Glomerular endothelial cell (primary cell): Measurements from ENCODE around the gene SLIT1. TPM values are rescaled to one million over a fixed set of nuclear protein-coding genes. Genes with fewer than 3 reads are reported as not detected.

ENCODE experiments used
- DNase-seq: peaks from one replicate; pipeline ENCODE4 v3.0.0-alpha.2; 2011; ENCODE audit warnings: low read depth, low spot score; ENCODE audit errors: extremely low read depth
- total RNA-seq: library from RNA; depleted of rRNA; stranded (reverse); fragments of >200 nt; gene quantifications from 2 replicates; pipeline ENCODE4 v1.2.3, GENCODE V29; 2015

The SLIT1 gene
- total RNA-seq, 1 donor from 2014 or later = not detected

DNA sequence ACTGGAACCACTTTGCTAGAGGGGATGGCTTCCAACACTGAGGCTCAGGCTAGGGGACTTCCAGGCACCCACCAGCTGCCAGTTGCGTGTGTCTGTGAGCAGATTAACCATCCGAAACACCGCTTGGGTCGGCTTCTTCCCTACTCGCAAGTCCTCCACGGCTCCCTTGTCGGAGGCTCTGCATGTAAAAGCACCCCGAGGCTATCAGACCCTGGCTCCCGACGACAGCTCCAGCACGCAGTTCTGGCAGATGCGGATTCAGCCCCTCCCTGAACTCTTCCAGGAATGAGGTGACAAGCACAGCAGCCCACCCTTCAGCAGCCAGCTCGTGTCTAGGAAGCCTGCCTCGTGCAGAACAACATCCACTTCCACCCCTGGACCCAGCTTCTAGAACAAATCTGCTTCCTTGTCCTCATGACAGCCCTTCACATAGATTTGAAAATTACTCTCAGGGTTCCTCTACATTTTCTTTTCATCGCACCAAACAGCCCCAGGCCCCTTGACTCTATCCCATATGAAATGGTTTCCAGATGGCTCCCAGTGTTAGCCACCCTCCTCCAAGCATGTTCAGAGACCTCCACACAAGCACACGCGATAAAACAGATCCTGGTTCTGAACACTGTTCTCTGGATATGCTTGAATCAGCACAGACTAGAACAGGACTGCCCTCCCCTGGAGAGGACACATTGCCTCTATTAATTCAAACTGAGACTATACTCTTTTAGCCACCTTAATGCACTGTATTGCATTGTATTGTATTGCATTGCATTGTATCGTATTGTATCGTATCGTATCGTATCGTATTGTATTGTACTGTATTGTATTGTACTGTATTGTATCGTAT, 44.6 kb downstream of the SLIT1 start:
- DNase-seq = no peak

DNA sequence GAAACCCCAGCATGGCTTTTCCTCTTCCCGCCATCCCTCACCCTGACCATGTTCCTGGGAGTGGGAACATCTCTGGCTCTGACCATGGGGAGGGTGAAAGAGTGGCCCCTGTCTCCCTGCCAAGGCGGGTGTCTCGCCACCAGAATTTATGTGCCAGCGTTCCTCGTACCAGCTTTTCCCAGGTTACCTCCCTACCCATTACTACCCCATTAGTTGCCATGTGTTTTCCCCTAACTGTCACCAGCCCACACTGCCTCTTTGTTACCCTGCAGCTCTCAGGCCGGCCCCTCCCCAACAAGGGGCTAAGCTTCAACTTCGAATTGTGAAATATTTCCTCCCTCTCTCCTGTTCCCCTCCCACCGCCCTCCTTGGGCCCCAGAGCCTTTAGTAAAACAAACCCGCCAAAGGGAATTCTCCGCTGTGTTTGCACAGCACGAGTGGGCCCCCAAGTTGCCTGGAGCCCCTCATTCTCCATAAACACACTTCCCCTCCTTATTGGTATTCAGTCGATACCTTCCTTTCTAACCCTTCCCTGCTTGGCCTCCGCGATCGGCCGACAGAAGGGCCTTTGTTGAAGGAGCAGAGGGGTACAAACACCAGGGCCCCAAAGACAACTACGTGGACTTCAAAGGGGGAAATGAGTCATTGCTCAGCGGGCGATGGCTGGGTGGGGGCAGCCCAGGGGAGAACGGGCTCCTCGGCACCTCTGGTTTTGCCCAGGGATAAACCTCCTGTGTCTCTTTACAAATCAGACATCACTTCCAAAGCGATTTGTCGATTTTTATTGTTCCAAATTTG, 45.5 kb downstream of the SLIT1 start:
- DNase-seq = no peak

DNA sequence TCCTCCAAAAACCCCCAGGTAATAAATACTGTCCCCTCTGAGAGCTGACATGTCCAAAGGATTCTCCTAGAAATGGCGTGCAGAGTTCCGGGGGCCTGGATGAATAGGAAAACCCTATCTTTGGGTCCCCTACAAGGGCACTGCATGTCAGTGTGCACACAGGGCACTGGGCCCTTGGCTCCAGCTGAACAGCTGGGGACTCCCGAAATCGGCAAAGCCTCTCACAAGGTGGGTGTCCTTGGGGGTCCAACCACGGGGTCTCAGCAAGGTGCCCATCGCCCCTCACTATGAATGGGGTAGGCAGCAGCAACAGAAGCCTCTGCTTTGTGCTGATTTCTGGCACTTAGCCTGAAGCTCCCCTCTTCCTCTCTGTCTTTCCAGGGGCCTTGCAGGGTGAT, 46.1 kb downstream of the SLIT1 start:
- no peak for DNase-seq

DNA sequence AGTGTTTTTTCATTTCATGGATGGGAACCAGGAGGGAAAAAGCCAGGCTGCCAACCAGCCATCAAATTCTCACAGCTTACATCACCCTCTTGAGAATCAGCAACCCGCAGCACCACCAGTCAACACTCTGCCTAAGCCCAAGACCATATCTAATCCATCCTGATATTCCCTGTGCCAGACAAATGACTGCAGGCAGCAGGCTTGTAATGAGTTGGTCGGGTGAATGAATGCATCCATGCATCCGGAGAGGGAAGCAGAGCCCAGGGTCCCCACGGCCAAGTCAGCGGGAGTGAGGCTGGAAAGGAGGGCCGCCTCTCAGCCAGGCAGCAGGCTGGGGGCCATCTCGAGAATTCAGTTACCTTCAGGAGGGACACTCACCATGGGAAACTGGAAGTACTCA, 46.9 kb downstream of the SLIT1 start:
- no peak for DNase-seq

DNA sequence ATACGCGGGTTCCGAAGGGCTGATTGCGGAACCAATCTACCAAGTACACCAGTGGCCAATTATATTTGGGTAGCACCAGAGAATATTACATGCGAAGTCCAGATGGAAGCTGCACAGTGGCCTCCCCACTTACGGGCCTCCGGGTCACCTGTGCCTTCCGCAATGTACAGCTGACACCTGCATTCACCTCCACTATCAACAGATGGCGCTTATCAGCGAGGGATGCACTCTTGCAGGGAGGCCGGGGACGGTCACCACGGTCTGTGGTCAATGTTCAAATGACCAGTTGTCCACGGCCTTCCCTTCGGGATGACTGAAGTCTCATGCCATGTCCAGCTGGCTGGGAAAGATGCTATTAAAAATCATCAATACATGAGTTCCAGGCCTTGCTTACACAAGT, 47.6 kb downstream of the SLIT1 start:
- DNase-seq = no peak

DNA sequence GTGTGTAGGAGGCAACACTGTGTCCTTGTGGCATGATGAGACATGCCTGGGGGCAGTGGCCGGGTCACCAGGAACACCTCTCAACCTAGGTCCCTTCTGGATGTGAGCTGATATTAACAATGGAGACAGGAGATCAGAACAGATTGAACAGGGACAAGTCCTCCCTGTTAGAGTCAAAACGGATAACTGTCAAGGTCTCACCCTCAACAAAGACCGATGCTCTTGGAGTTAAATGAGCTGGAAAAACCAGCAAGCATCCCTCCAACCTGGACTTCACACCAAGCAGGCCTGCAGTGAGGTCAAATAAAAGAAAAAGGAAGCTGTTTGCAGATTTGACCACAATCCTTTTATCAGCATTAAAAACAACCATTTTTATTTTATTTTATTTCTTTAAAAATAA, 49.0 kb downstream of the SLIT1 start:
- no peak for DNase-seq

DNA sequence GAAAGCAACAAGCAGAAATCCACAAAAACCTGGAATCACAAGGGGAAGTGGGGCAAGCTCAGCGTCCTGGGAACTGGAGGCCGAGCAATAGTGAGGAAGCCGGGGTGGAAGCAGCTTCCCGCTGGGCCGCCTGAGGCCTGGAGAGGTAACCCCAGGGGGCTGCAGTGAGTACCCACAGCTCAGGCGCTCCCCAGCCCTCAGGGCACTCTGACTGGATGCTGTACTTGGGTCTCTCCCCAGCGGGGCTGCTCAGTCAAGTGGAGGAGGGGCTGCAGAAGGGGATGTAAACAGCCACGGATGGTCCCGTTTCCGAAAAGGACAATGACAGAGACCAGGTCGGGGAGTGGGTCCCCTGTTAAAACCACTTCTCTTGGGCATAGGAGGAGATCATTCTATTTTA, 50.3 kb downstream of the SLIT1 start:
- DNase-seq = no peak

DNA sequence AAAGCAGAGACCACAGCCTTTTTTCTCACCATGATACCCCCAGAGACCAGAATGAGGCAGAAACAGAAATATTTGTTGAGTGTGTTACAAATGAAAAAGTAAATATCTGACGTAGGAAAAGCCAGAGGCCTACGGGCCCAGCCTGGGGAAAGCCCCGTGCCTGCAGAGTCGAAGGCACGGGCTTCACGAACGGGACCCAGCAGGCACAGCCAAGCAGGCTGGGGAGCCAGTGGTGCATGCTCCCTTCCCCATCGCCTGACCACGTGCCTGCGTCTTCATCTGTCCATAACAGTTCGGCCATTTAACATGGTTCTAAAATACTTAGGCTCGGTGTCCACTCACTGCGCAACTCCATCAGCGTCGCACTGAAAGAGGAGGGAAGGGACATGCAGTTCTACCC, 50.8 kb downstream of the SLIT1 start:
- no peak for DNase-seq

DNA sequence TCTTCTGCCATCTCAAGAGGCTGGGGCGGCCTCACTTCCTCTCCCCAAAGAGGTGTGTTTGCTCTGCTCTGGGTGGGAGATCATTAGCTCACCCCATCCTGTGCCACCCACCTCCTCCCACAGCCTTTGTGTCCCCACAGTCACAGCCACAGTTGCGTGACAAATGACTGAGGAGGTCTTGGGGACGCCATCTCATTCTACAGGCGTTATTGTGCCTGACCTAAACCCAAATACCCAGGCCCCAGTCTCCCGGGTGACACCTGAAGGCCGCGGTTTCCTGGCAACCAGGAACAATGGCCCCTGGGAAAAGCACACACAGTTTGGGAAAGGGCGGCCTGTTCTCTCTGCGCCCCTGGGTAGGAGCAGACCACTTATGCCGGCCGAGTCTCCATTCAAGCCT, 51.6 kb downstream of the SLIT1 start:
- DNase-seq = no peak

DNA sequence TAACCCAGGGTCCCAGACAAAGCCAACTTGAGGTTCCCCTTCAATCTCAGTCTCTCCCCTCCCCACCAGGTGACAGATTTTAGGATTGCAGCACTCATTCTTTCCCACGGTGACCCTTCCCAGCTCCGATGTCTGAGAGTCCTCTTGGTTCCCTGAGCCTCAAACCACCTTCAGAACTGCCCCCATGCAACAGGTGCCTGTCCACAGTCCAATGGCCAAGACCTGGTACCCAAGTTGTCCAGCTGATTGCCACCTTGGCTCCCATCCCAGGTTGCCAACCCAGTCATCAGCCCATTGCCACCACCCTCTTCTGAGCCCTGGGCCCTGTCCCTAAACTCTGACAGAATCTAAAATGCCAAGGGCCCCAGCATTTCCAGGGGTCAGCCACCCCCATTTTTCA, 53.5 kb downstream of the SLIT1 start:
- DNase-seq = no peak

DNA sequence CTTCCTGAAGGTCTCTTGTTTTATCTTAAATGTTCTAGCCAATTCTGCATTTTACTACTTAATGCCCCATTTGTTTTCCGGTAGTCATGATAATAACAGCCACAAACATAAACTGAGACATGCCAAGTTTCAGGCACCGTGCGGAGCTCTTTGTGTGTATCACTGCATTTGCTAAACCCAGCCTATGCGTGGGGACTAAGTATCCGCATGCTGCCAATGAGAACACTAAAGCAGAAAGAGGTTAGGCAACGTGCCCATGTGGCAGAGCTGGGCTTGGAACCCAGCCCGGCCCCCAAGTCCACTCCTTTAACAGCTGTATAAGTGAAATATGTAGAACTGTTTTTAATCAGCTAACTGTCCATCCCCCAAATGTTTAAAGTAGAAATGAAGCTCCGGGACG, 54.1 kb downstream of the SLIT1 start:
- no peak for DNase-seq

DNA sequence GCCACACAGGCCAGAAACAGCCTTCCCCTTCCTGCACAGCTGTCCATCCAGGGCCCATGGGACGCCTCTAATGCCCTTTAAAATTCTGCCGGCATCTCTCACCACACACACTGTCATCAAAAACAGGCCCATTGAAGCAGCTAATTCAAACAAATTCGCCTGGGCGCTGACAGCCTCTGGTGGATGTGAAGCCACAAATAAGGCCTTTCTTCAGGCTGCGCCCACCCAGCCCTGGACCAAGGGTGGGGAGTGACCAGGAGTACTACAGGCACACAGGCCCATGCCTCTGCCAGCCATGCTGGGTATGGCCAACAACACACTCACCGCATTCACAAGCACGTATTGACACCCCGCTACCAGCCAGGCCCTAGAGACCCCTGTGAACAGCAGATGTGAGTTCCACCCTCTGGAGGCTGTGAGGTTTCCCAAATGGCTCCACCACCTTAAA, 54.6 kb downstream of the SLIT1 start:
- no peak for DNase-seq

DNA sequence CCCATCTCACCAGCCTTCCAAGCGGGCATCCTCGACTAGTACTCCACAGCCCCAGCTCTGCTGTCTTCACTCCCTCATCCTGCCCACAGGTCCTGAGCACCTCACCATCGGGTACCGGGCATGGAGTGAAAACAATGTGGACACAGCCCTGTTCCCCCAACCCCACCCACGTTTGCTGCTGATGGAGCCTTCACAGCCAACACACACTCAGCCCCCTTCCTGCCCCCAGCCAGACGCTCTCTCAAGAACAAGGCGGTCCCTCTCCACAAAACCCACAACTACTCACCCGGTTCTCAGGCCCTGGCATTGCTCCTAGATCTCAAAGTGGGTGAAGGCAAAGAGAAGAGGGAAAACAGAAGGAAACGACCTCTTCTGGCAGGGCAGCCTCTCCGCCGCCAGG, 56.1 kb downstream of the SLIT1 start:
- no peak for DNase-seq

DNA sequence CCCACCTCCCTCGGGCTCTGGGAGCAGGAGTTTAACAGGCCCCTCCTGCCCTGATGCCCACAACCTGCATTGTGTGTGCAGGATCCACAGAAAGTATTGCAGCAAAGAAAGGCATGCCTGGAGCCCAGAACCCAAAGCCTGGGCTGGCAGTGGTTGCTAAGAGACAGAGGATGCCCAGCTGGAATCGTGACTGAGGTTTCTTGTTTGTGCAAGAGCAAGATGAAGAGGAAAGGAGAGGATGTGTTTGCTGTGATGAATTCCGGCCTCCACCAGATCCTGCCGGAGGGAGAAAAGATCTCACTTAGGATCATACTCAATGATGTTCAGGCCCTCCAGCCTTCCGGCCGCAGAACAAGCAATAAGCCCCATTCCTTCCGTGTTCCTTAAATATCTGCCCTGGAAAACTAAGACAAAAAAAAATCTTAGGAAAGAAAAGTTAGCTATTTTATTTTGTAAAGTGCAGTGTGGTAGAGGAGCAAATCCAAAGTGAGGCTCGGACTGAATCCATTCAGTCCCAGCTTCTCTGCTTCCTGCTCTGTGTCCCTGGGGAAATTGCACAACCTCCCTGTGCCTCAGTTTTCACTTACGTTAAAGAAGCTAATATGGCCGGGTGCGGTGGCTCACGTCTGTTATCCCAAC, 57.1 kb downstream of the SLIT1 start:
- no peak for DNase-seq

DNA sequence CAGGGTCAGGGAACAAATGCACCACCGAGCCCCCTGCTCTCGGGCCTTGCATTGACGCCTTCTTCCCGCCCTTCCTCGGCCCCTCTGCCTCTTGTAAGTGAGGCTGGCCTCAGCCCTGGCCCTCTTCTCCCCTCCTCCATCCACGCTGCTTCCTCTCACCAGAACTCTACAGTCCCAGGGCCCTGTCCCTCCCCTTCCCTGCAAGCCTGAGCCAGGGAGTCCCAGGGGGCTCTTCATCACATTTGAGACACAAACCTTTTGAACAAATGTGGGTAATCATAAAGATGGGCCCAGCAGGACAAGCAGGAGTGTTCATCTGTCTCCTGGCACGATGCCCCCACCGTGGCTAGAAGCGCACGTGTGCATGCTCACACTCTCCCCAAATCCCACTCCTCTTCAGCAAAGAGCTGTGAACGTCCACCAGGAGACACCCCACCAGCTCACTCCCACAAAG, 57.7 kb downstream of the SLIT1 start:
- DNase-seq = no peak

DNA sequence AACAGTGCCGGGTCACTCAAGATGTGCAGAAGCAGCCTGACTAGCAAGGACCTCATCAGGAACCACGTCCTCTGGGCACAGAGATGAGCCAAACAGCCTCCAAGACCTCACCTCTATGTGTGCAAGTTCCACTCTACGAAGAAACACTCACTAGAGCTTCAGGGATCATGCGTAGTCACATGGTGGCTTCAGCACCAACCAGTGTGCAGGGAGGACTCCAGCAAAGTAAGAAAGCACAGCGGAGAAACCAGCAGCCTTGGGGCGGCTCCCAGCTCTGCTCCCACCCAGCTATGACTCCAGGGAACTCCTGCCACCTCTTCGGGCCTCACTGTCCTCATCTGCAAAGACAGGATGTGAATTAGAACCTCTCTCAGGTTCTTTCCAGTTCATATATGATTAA, 58.2 kb downstream of the SLIT1 start:
- no peak for DNase-seq

DNA sequence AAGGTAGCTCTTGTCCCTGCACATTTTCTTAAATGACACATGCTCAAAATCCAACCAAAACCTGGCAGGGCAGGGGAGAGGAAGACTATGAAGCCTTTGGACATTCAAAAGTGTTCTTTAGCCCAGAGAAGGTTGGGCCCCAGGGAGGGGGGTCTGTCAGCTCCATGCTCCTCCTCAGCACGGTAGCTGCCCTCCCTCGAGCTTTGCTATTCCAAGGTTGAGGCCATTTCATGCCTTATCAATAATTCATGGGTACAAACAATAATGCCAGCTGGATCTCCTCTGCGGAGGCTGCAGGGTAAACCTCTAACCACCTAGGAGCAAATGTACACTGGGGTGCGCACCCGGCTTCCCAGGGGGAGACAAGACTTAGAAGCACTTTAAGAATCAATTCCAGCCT, 61.5 kb downstream of the SLIT1 start:
- DNase-seq = no peak

DNA sequence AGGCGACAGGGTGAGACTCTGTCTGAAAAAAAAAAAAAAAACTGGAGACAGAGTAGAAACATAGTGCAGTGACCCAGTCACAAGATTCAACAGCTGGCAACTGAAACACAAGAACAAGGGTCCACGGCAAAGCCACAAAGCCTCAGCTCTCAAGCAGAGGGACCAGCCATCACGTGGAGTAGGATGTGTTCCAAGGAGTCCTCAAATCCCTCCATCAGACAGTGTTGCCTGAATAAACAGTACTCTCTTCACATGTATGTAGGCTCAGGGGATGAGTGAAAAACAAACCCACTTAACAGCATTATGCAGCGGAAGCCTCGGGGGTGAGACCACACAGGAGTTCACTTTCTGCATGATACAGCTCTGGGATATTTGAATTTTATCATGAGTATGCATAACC, 62.0 kb downstream of the SLIT1 start:
- no peak for DNase-seq

DNA sequence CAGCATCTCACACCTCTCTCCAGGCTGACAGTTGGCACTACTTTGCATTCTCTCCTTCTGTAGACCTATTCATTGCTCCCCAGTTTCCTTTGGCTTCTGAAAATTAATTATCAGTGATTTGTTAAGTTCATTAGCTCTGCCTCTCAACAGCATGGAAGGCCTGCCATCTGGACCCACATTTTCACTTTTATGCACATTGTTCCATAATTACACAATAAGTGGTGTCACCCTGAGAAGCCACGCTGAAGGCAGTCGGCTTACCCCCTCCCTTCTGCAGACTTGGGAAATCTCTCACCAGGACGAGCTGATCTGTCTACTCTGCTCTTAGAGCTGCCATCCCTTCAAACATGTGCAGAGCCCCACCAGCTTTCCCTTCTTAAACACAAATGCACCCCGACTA, 64.7 kb downstream of the SLIT1 start:
- no peak for DNase-seq

DNA sequence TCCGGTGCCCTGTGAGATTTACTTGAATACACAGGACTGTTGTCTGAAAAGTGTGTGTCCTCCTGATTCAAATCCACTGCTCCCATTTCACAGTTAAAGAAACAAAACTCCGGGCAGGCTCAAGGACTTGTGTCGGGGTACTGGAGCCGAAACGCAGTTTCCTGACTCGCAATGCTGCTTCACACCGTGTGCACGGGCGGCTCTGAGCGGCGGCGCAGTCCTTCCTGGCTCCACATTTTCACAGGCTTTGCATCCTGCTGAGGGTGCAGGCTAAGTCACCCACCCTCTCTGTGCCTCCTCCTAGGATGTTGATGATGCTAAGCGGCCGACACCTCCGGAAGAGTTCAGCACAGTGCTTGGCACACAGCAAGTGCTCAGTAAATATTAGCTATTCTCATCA, 65.4 kb downstream of the SLIT1 start:
- DNase-seq = no peak

DNA sequence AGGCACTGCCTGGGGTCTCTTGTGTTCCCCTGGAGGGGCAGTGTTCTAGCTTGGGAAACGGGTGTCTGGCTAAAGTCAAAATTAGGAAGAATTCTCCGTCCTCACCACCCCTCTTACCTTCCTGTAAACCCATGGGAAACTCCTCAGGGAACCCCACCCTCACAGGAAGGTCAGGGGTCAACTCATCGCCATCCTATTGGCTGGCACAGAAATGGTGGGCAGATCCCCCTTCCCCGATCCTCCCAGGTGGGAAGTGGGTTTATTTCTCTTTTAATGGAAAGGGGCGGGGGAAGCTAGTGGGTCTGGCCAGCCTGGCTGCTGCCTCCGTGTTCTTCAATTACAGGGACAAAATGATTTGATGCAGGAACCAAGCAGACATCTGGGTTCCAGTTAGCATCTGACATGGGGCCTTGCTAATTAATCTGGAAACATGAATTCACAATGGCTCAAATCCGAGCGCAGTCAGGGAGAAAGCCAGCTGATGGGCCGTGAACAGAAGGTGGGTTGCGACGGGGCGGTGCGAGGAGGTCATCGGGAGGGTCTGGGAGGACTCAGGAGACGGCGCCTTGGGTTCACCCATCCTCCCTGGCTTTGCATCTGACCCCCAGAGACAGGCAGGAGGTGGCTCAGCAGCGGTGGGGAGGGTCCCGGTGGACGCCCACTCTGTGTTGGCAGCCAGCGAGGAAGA, 66.6 kb downstream of the SLIT1 start:
- no peak for DNase-seq
